MM.1S (cell line): Measurements from ENCODE around the gene SIM1.

ENCODE experiments used
- DNase-seq: peaks from one replicate; pipeline ENCODE4 v3.0.0-alpha.2; 2015
- H2AFZ ChIP-seq: fragments of 300-600 bp; sonication (generic); 2 replicates; pipeline ENCODE4 v1.6.0; 2016; ENCODE audit warnings: antibody characterized with exemption, low read length
- H3F3A ChIP-seq: fragments of 300-600 bp; sonication (generic); 2 replicates; pipeline ENCODE4 v1.6.1; 2016; ENCODE audit warnings: mild to moderate bottlenecking, antibody characterized with exemption, low read length, moderate library complexity, mixed read lengths; ENCODE audit not compliant: insufficient read depth
- H3K27ac ChIP-seq: fragments of 300-600 bp; sonication (generic); 2 replicates; pipeline ENCODE4 v1.5.1; 2016; ENCODE audit warnings: mild to moderate bottlenecking, low read length
- H3K27me3 ChIP-seq: fragments of 300-600 bp; sonication (generic); replicated peaks from 2 replicates; pipeline ENCODE4 v1.6.0; 2016; ENCODE audit warnings: low read length; ENCODE audit not compliant: insufficient read depth
- H3K36me3 ChIP-seq: fragments of 300-600 bp; sonication (generic); replicated peaks from 2 replicates; pipeline ENCODE4 v1.6.1; 2016; ENCODE audit warnings: mild to moderate bottlenecking, low read length, mixed read lengths; ENCODE audit not compliant: insufficient read depth
- H3K4me1 ChIP-seq: fragments of 300-600 bp; sonication (generic); 2 replicates; pipeline ENCODE4 v1.6.1; 2016; ENCODE audit warnings: low read length, mixed read lengths
- H3K4me2 ChIP-seq: fragments of 300-600 bp; sonication (generic); 2 replicates; pipeline ENCODE4 v1.6.0; 2016; ENCODE audit warnings: low read depth, low read length
- H3K4me3 ChIP-seq: fragments of 300-600 bp; sonication (generic); 2 replicates; pipeline ENCODE4 v1.5.1; 2016; ENCODE audit warnings: low read length, mixed read lengths
- H3K79me2 ChIP-seq: fragments of 300-600 bp; sonication (generic); 2 replicates; pipeline ENCODE4 v1.6.1; 2016; ENCODE audit warnings: mixed run types, low read length, mixed read lengths
- H3K9ac ChIP-seq: fragments of 300-600 bp; sonication (generic); 2 replicates; pipeline ENCODE4 v1.6.1; 2016; ENCODE audit warnings: low read length, mixed read lengths
- H3K9me2 ChIP-seq: fragments of 300-600 bp; sonication (generic); replicated peaks from 2 replicates; pipeline ENCODE4 v1.6.1; 2016; ENCODE audit warnings: mild to moderate bottlenecking, low read length, mixed read lengths; ENCODE audit not compliant: insufficient read depth
- H3K9me3 ChIP-seq: fragments of 300-600 bp; sonication (generic); replicated peaks from 2 replicates; pipeline ENCODE4 v1.6.1; 2016; ENCODE audit warnings: mild to moderate bottlenecking, low read length, mixed read lengths; ENCODE audit not compliant: insufficient read depth
- H4K20me1 ChIP-seq: fragments of 300-600 bp; sonication (generic); 2 replicates; pipeline ENCODE4 v1.6.1; 2016; ENCODE audit warnings: mild to moderate bottlenecking, low read length, moderate library complexity, mixed read lengths; ENCODE audit not compliant: insufficient read depth
- CTCF ChIP-seq: fragments of 300-600 bp; sonication (generic); IDR thresholded peaks from 2 replicates; pipeline ENCODE4 v1.5.1; 2016; ENCODE audit warnings: antibody characterized with exemption, low read length, mixed read lengths
- EZH2 ChIP-seq: fragments of 300-600 bp; sonication (generic); optimal IDR thresholded peaks from 2 replicates; pipeline ENCODE3; 2017; ENCODE audit warnings: low read depth, mild to moderate bottlenecking, antibody characterized with exemption, low read length, mixed read lengths
- EZH2phosphoT487 ChIP-seq: fragments of 300-600 bp; sonication (generic); IDR thresholded peaks from 2 replicates; pipeline ENCODE4 v1.6.1; 2018; ENCODE audit warnings: antibody characterized with exemption, low read length

The SIM1 gene

GRCh38 chr6:100475554-100476320 is 11.0 kb upstream of the SIM1 start:
- peak; percentile 79 for DNase-seq
- Histone ChIP-seq H3K36me3 (no peaks in the 10 kb centered on the region), H3K9me3 (no peaks in the 10 kb centered on the region), H3K9me2 (no peaks in the 10 kb centered on the region), H3F3A (peaks cover 17% of the 10 kb centered on the region; the same call in 1 of the 2 replicates), H3K27ac (no peak overlapping the region), H4K20me1 (no peaks in the 10 kb centered on the region), H3K79me2 (no peaks in the 10 kb centered on the region), H3K4me3 (no peak overlapping the region), H2AFZ (no peak overlapping the region), H3K4me1 (peaks cover 42% of the 10 kb centered on the region), H3K9ac (no peak overlapping the region), H3K27me3 (0 out of 2 replicates have a peak, but pooled peaks cover 14% of the 10 kb centered on the region), H3K4me2 (peak overlapping the region; percentile 21)
- TF ChIP-seq EZH2phosphoT487 (no peak), EZH2 (no peak), CTCF (no peak)

- no peak for TF ChIP-seq EZH2
- TF ChIP-seq CTCF: no peak
- TF ChIP-seq EZH2phosphoT487: no peak
- H3K4me2 ChIP-seq: peak overlapping the region; percentile 33
- H3K9me2 ChIP-seq: no peaks in the 10 kb centered on the region
- no peaks in the 10 kb centered on the region for H4K20me1 ChIP-seq
- H3K9ac ChIP-seq: no peak overlapping the region
- H3K36me3 ChIP-seq: no peaks in the 10 kb centered on the region
- H2AFZ ChIP-seq: no peak overlapping the region
- peak overlapping the region; percentile 18; the same call in 1 of the 2 replicates for H3K27ac ChIP-seq
- H3K9me3 ChIP-seq: no peaks in the 10 kb centered on the region
- no peaks in the 10 kb centered on the region for H3K79me2 ChIP-seq
- peaks cover 17% of the 10 kb centered on the region; the same call in 1 of the 2 replicates for H3F3A ChIP-seq
- DNase-seq: no peak
- 0 out of 2 replicates have a peak, but pooled peaks cover 14% of the 10 kb centered on the region for H3K27me3 ChIP-seq
- H3K4me3 ChIP-seq: no peak overlapping the region
- peaks cover 39% of the 10 kb centered on the region for H3K4me1 ChIP-seq
Observed at GRCh38 chr6:100473182-100473581, 8.5 kb upstream of the SIM1 start.

GRCh38 chr6:100472674-100473073 is 8.0 kb upstream of the SIM1 start:
- peaks cover 39% of the 10 kb centered on the region for H3K4me1 ChIP-seq
- TF ChIP-seq CTCF (no peak), EZH2phosphoT487 (no peak), EZH2 (no peak)
- H3K9me2 ChIP-seq: no peaks in the 10 kb centered on the region
- H3K4me2 ChIP-seq: peak overlapping the region; percentile 33
- H3K79me2 ChIP-seq: no peaks in the 10 kb centered on the region
- no peaks in the 10 kb centered on the region for H4K20me1 ChIP-seq
- 0 out of 2 replicates have a peak, but pooled peaks cover 14% of the 10 kb centered on the region for H3K27me3 ChIP-seq
- peak; percentile 93 for DNase-seq
- peak overlapping the region; percentile 18; the same call in 1 of the 2 replicates for H3K27ac ChIP-seq
- H2AFZ ChIP-seq: no peak overlapping the region
- H3K9ac ChIP-seq: no peak overlapping the region
- H3K4me3 ChIP-seq: no peak overlapping the region
- H3F3A ChIP-seq: peaks cover 17% of the 10 kb centered on the region; the same call in 1 of the 2 replicates
- H3K9me3 ChIP-seq: no peaks in the 10 kb centered on the region
- no peaks in the 10 kb centered on the region for H3K36me3 ChIP-seq
